ENCODE measurements around the gene ADAMTS10.

ADAMTS10 gene

GRCh38 chr19:8609279-8610040, 1.1 kb downstream of the ADAMTS10 start:
- TF ChIP-seq CTCF (IDR thresholded peaks at IDR 0.05; ENCODE audit: low read depth, low read length, missing control alignments) = peak; percentile 50
- in situ Hi-C loops (cut with HindIII; ENCODE audit: low sequenced_read_pairs) = no loop called here
- peak overlapping the region; percentile 97 for H3K4me3 ChIP-seq (ENCODE audit: low read depth, low read length)
- DNase-seq (ENCODE audit: low read depth) = peak; percentile 32

- peak overlapping the region; percentile 97 for H3K4me3 ChIP-seq (ENCODE audit: low read depth, low read length)
- in situ Hi-C loops (cut with HindIII; ENCODE audit: low sequenced_read_pairs) = no loop called here
Observed at GRCh38 chr19:8608941-8609278, 1.6 kb downstream of the ADAMTS10 start.

GRCh38 chr19:8607386-8607785, 3.1 kb downstream of the ADAMTS10 start:
- no peak for TF ChIP-seq CTCF (IDR thresholded peaks at IDR 0.05; ENCODE audit: low read depth, low read length, missing control alignments)
- H3K4me3 ChIP-seq (ENCODE audit: low read depth, low read length) = no peak overlapping the region
- in situ Hi-C loops (cut with HindIII; ENCODE audit: low sequenced_read_pairs) = no loop called here
- DNase-seq (ENCODE audit: low read depth) = peak; percentile 39

More at GRCh38 chr19:8608941-8609278, 1.6 kb downstream of the ADAMTS10 start:
- no peak for TF ChIP-seq CTCF (IDR thresholded peaks at IDR 0.05; ENCODE audit: low read depth, low read length, missing control alignments)
- no peak for DNase-seq (ENCODE audit: low read depth)

- in situ Hi-C loops (cut with HindIII; ENCODE audit: low sequenced_read_pairs) = no loop called here
- no peak overlapping the region for H3K4me3 ChIP-seq (ENCODE audit: low read depth, low read length)
- DNase-seq (ENCODE audit: low read depth) = no peak
- TF ChIP-seq CTCF (IDR thresholded peaks at IDR 0.05; ENCODE audit: low read depth, low read length, missing control alignments) = no peak
Observed at GRCh38 chr19:8605514-8605913, 5.0 kb downstream of the ADAMTS10 start.

- TF ChIP-seq CTCF (IDR thresholded peaks at IDR 0.05; ENCODE audit: low read depth, low read length, missing control alignments) = no peak
- H3K4me3 ChIP-seq (ENCODE audit: low read depth, low read length) = no peak overlapping the region
- in situ Hi-C loops (cut with HindIII; ENCODE audit: low sequenced_read_pairs) = no loop called here
- DNase-seq (ENCODE audit: low read depth) = no peak
Observed at GRCh38 chr19:8601796-8602195, 8.7 kb downstream of the ADAMTS10 start.

- no peak for TF ChIP-seq CTCF (IDR thresholded peaks at IDR 0.05; ENCODE audit: low read depth, low read length, missing control alignments)
- in situ Hi-C loops (cut with HindIII; ENCODE audit: low sequenced_read_pairs) = no loop called here
- H3K4me3 ChIP-seq (ENCODE audit: low read depth, low read length) = no peak overlapping the region
- DNase-seq (ENCODE audit: low read depth) = no peak
Observed at GRCh38 chr19:8600816-8601215, 9.7 kb downstream of the ADAMTS10 start.

All from astrocyte of the cerebellum (primary cell).